MM.1S (cell line): ENCODE measurements around the gene MLPH.
A peak's percentile ranks its signal among the peaks of the same experiment; 100 is the strongest.

ENCODE experiments used
- DNase-seq: peaks from one replicate; pipeline ENCODE4 v3.0.0-alpha.2; 2015
- H2AFZ ChIP-seq: fragments of 300-600 bp; sonication (generic); 2 replicates; pipeline ENCODE4 v1.6.0; 2016; ENCODE audit warnings: antibody characterized with exemption, low read length
- H3F3A ChIP-seq: fragments of 300-600 bp; sonication (generic); 2 replicates; pipeline ENCODE4 v1.6.1; 2016; ENCODE audit warnings: mild to moderate bottlenecking, antibody characterized with exemption, low read length, moderate library complexity, mixed read lengths; ENCODE audit not compliant: insufficient read depth
- H3K27ac ChIP-seq: fragments of 300-600 bp; sonication (generic); 2 replicates; pipeline ENCODE4 v1.5.1; 2016; ENCODE audit warnings: mild to moderate bottlenecking, low read length
- H3K27me3 ChIP-seq: fragments of 300-600 bp; sonication (generic); replicated peaks from 2 replicates; pipeline ENCODE4 v1.6.0; 2016; ENCODE audit warnings: low read length; ENCODE audit not compliant: insufficient read depth
- H3K36me3 ChIP-seq: fragments of 300-600 bp; sonication (generic); replicated peaks from 2 replicates; pipeline ENCODE4 v1.6.1; 2016; ENCODE audit warnings: mild to moderate bottlenecking, low read length, mixed read lengths; ENCODE audit not compliant: insufficient read depth
- H3K4me1 ChIP-seq: fragments of 300-600 bp; sonication (generic); 2 replicates; pipeline ENCODE4 v1.6.1; 2016; ENCODE audit warnings: low read length, mixed read lengths
- H3K4me2 ChIP-seq: fragments of 300-600 bp; sonication (generic); 2 replicates; pipeline ENCODE4 v1.6.0; 2016; ENCODE audit warnings: low read depth, low read length
- H3K4me3 ChIP-seq: fragments of 300-600 bp; sonication (generic); 2 replicates; pipeline ENCODE4 v1.5.1; 2016; ENCODE audit warnings: low read length, mixed read lengths
- H3K79me2 ChIP-seq: fragments of 300-600 bp; sonication (generic); 2 replicates; pipeline ENCODE4 v1.6.1; 2016; ENCODE audit warnings: mixed run types, low read length, mixed read lengths
- H3K9ac ChIP-seq: fragments of 300-600 bp; sonication (generic); 2 replicates; pipeline ENCODE4 v1.6.1; 2016; ENCODE audit warnings: low read length, mixed read lengths
- H3K9me2 ChIP-seq: fragments of 300-600 bp; sonication (generic); replicated peaks from 2 replicates; pipeline ENCODE4 v1.6.1; 2016; ENCODE audit warnings: mild to moderate bottlenecking, low read length, mixed read lengths; ENCODE audit not compliant: insufficient read depth
- H3K9me3 ChIP-seq: fragments of 300-600 bp; sonication (generic); replicated peaks from 2 replicates; pipeline ENCODE4 v1.6.1; 2016; ENCODE audit warnings: mild to moderate bottlenecking, low read length, mixed read lengths; ENCODE audit not compliant: insufficient read depth
- H4K20me1 ChIP-seq: fragments of 300-600 bp; sonication (generic); 2 replicates; pipeline ENCODE4 v1.6.1; 2016; ENCODE audit warnings: mild to moderate bottlenecking, low read length, moderate library complexity, mixed read lengths; ENCODE audit not compliant: insufficient read depth
- CTCF ChIP-seq: fragments of 300-600 bp; sonication (generic); IDR thresholded peaks from 2 replicates; pipeline ENCODE4 v1.5.1; 2016; ENCODE audit warnings: antibody characterized with exemption, low read length, mixed read lengths
- EZH2 ChIP-seq: fragments of 300-600 bp; sonication (generic); optimal IDR thresholded peaks from 2 replicates; pipeline ENCODE3; 2017; ENCODE audit warnings: low read depth, mild to moderate bottlenecking, antibody characterized with exemption, low read length, mixed read lengths
- EZH2phosphoT487 ChIP-seq: fragments of 300-600 bp; sonication (generic); IDR thresholded peaks from 2 replicates; pipeline ENCODE4 v1.6.1; 2018; ENCODE audit warnings: antibody characterized with exemption, low read length

The MLPH gene

GRCh38 chr2:237507512-237507911, 20.5 kb downstream of the MLPH start:
- DNase-seq = no peak
- H3K27me3 ChIP-seq = no peaks in the 10 kb centered on the region
- H3K9me2 ChIP-seq = no peaks in the 10 kb centered on the region
- H3K4me2 ChIP-seq = no peak overlapping the region
- TF ChIP-seq CTCF (no peak), EZH2phosphoT487 (no peak), EZH2 (no peak)
- no peak overlapping the region for H3K27ac ChIP-seq
- H4K20me1 ChIP-seq = no peaks in the 10 kb centered on the region
- no peaks in the 10 kb centered on the region for H3K79me2 ChIP-seq
- H3K4me1 ChIP-seq = peaks cover 12% of the 10 kb centered on the region
- H2AFZ ChIP-seq = no peak overlapping the region
- H3K4me3 ChIP-seq = no peak overlapping the region
- H3K9ac ChIP-seq = no peak overlapping the region
- H3F3A ChIP-seq = no peaks in the 10 kb centered on the region
- H3K36me3 ChIP-seq = no peaks in the 10 kb centered on the region
- no peaks in the 10 kb centered on the region for H3K9me3 ChIP-seq

GRCh38 chr2:237508361-237508760, 21.3 kb downstream of the MLPH start:
- Histone ChIP-seq H3F3A (no peaks in the 10 kb centered on the region), H2AFZ (no peak overlapping the region), H3K79me2 (no peaks in the 10 kb centered on the region), H3K9ac (no peak overlapping the region), H3K36me3 (no peaks in the 10 kb centered on the region), H4K20me1 (no peaks in the 10 kb centered on the region), H3K4me2 (no peak overlapping the region), H3K4me3 (no peak overlapping the region), H3K9me3 (no peaks in the 10 kb centered on the region), H3K4me1 (peaks cover 17% of the 10 kb centered on the region), H3K27me3 (no peaks in the 10 kb centered on the region), H3K9me2 (no peaks in the 10 kb centered on the region), H3K27ac (no peak overlapping the region)
- DNase-seq = no peak
- TF ChIP-seq CTCF = no peak
- no peak for TF ChIP-seq EZH2phosphoT487
- no peak for TF ChIP-seq EZH2

GRCh38 chr2:237509151-237509550, 22.1 kb downstream of the MLPH start:
- DNase-seq = no peak
- no peaks in the 10 kb centered on the region for H3K9me3 ChIP-seq
- H2AFZ ChIP-seq = 0 out of 2 replicates have a peak overlapping the region, but pooled peaks have one; percentile 58
- H3K4me1 ChIP-seq = peaks cover 25% of the 10 kb centered on the region
- H3K27ac ChIP-seq = no peak overlapping the region
- H4K20me1 ChIP-seq = no peaks in the 10 kb centered on the region
- H3K27me3 ChIP-seq = no peaks in the 10 kb centered on the region
- H3K4me2 ChIP-seq = no peak overlapping the region
- no peaks in the 10 kb centered on the region for H3K79me2 ChIP-seq
- H3K4me3 ChIP-seq = no peak overlapping the region
- no peak overlapping the region for H3K9ac ChIP-seq
- no peak for TF ChIP-seq CTCF
- no peak for TF ChIP-seq EZH2phosphoT487
- no peak for TF ChIP-seq EZH2
- no peaks in the 10 kb centered on the region for H3K36me3 ChIP-seq
- no peaks in the 10 kb centered on the region for H3K9me2 ChIP-seq
- H3F3A ChIP-seq = peaks cover 6% of the 10 kb centered on the region
